ENCODE measurements around the gene EEF2KMT.
"Not testable (repeated sequence)": the region's sequence is repeated elsewhere in the genome, so short reads cannot be mapped to it uniquely, and the experiment has no call there.

- not testable (repeated sequence) for TF ChIP-seq CTCF (conservative IDR thresholded peaks at IDR 0.05; ENCODE audit: low read length); EZH2phosphoT487 (IDR thresholded peaks at IDR 0.05; ENCODE audit: borderline replicate concordance, low read depth, low read length)
Measured at GRCh38 chr16:5097470-5098220, at the start of gene EEF2KMT.
